Measurements from ENCODE around the gene FAM120B.
"Not testable (repeated sequence)": the region's sequence is repeated elsewhere in the genome, so short reads cannot be mapped to it uniquely, and the experiment has no call there.

The FAM120B gene

DNA sequence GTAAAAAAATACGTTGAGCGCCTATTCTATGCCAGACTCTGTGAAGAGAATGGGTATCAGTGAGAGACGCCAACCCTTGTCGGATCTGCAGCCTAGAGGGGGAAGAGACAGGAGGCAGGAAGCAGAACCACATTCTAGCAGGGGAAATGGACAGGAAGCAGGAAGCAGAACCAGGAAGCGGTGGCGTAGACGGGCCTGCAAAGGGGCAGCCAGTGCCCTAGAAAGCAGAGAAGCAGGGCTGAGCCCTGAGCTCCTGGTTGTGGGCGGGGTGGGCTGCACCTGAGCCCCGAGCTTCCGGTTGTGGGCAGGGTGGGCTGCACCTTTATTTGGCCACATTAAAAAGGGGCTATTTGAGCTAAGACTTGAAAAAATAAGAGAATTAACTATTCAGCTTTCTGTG lies 71.9 kb downstream of the FAM120B start:
- Histone ChIP-seq H3K9ac (no peak overlapping the region), H4K20me1 (peaks cover 0 to 17% (median 0%) of the 10 kb centered on the region in 11 experiments; a peak in 4 of 22 replicates), H3K4me3 (no peak overlapping the region), H3K27ac (peak overlapping the region in 2 of 11 experiments; percentile 17 to 46; a peak in 3 of 22 replicates), H3K4me2 (peak overlapping the region; percentile 19 to 76 (median 66)), H3K9me3 (replicated peaks in 1 of 11) (no peaks in the 10 kb centered on the region), H3K36me3 (peaks cover 0 to 16% (median 4%) of the 10 kb centered on the region in 11 experiments; a peak in 9 of 22 replicates), H3K4me1 (peaks cover 30 to 73% (median 43%) of the 10 kb centered on the region in 10 experiments), H3K27me3 (no peaks in the 10 kb centered on the region)
- no peak for TF ChIP-seq Cebpa-rat (IDR thresholded peaks at IDR 0.05)

DNA sequence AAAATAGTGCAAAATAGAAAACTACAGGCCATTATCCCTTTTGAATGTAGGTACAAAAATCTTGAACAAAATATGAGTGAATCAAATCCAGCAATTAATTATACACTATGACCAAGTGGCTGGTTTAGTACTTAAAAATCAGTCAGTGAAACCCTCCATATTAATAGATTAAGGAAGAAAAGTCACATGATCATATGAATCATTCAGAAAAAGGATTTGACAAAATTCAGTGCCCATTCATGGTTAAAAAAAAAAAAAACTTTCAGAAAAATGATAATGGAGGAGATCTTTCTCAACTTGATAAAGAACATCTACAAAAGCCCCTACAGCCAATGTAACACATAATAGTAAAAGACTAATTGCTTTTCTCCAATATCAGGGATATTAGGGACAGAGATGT lies 75.0 kb downstream of the FAM120B start:
- Histone ChIP-seq H3K9me3 (replicated peaks in 1 of 11) (no peaks in the 10 kb centered on the region), H3K36me3 (peaks cover 0 to 24% (median 13%) of the 10 kb centered on the region in 11 experiments; a peak in 11 of 22 replicates), H3K9ac (no peak overlapping the region), H4K20me1 (peaks cover 0 to 9% (median 0%) of the 10 kb centered on the region in 11 experiments; a peak in 5 of 22 replicates), H3K4me2 (peak overlapping the region in 4 of 11 experiments; percentile 20 to 75 (median 53); a peak in 7 of 22 replicates), H3K4me3 (no peak overlapping the region), H3K27ac (peak overlapping the region in 2 of 11 experiments; percentile 22 to 41; a peak in 2 of 22 replicates), H3K4me1 (peaks cover 20 to 54% (median 29%) of the 10 kb centered on the region in 10 experiments), H3K27me3 (no peaks in the 10 kb centered on the region)
- TF ChIP-seq Cebpa-rat (IDR thresholded peaks at IDR 0.05) = no peak

GRCh38 chr6:170383466-170384035 lies 77.0 kb downstream of the FAM120B start:
- peaks cover 9 to 39% (median 20%) of the 10 kb centered on the region in 11 experiments; a peak in 21 of 22 replicates for H3K36me3 ChIP-seq
- H3K27ac ChIP-seq = no peak overlapping the region
- no peaks in the 10 kb centered on the region for H3K27me3 ChIP-seq
- no peak for TF ChIP-seq Cebpa-rat (IDR thresholded peaks at IDR 0.05)
- no peaks in the 10 kb centered on the region for H3K9me3 ChIP-seq (replicated peaks in 1 of 11)
- peaks cover 4 to 39% (median 12%) of the 10 kb centered on the region in 10 experiments for H3K4me1 ChIP-seq
- H3K4me3 ChIP-seq = no peak overlapping the region
- peaks cover 0 to 9% (median 0%) of the 10 kb centered on the region in 11 experiments; a peak in 3 of 22 replicates for H4K20me1 ChIP-seq
- H3K9ac ChIP-seq = no peak overlapping the region
- H3K4me2 ChIP-seq = no peak overlapping the region

DNA sequence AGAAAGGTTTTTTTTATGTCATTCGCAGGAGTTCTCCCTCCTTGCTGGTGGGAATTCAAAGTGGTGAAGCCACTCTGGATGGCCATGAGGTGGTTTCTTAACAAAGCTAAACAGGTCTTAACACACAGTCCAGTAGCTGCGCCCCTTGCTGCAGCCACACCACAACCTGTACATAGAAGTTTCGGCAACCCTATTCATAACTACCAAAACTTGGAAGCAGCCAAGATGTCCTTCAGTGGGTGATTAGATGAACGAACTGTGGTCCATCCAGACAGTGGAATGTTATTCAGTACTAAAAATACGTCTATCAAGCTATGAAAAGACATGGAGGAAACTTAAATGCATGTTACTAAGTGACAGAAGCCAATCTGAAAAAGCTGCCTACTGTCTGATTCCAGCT lies 78.9 kb downstream of the FAM120B start:
- Histone ChIP-seq H3K4me2 (peak overlapping the region in 2 of 11 experiments; percentile 10 to 28; a peak in 2 of 22 replicates), H3K4me3 (no peak overlapping the region), H3K27me3 (no peaks in the 10 kb centered on the region), H3K9me3 (replicated peaks in 1 of 11) (no peaks in the 10 kb centered on the region), H3K4me1 (peaks cover 0 to 24% (median 8%) of the 10 kb centered on the region in 10 experiments; a peak in 11 of 20 replicates), H3K27ac (no peak overlapping the region), H4K20me1 (peaks cover 0 to 9% (median 0%) of the 10 kb centered on the region in 11 experiments; a peak in 4 of 22 replicates), H3K36me3 (peaks cover 26 to 58% (median 32%) of the 10 kb centered on the region in 11 experiments), H3K9ac (no peak overlapping the region)
- TF ChIP-seq Cebpa-rat (IDR thresholded peaks at IDR 0.05) = no peak

DNA sequence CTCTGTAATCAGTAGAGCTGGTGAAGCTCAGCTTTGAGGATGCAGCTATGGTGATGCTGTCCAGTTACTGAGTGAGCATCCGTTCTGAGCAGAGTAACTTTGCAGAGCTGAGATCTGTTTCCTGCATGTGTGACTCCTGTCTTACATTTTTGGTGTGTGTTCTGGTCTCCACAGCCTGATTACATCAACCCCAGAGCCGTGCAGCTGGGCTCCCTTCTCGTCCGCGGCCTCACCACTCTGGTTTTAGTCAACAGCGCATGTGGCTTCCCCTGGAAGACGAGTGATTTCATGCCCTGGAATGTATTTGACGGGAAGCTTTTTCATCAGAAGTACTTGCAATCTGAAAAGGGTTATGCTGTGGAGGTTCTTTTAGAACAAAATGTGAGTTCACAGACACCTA lies 81.6 kb downstream of the FAM120B start:
- TF ChIP-seq Cebpa-rat (IDR thresholded peaks at IDR 0.05) = no peak
- H3K4me3 ChIP-seq = no peak overlapping the region
- H3K36me3 ChIP-seq = peaks cover 44 to 84% (median 54%) of the 10 kb centered on the region in 11 experiments
- H3K4me1 ChIP-seq = peaks cover 0 to 11% (median 0%) of the 10 kb centered on the region in 10 experiments; a peak in 4 of 20 replicates
- no peak overlapping the region for H3K27ac ChIP-seq
- H3K9ac ChIP-seq = no peak overlapping the region
- H3K27me3 ChIP-seq = no peaks in the 10 kb centered on the region
- peaks cover 0 to 5% (median 0%) of the 10 kb centered on the region in 11 experiments; a peak in 4 of 22 replicates for H4K20me1 ChIP-seq
- no peaks in the 10 kb centered on the region for H3K9me3 ChIP-seq (replicated peaks in 1 of 11)
- H3K4me2 ChIP-seq = no peak overlapping the region

GRCh38 chr6:170393033-170393432 lies 86.5 kb downstream of the FAM120B start:
- H3K4me3 ChIP-seq = no peak overlapping the region
- no peaks in the 10 kb centered on the region for H3K27me3 ChIP-seq
- H3K9me3 ChIP-seq (replicated peaks in 1 of 11) = peaks cover 0 to 14% (median 8%) of the 10 kb centered on the region in 11 experiments; a peak in 11 of 22 replicates
- no peak for TF ChIP-seq Cebpa-rat (IDR thresholded peaks at IDR 0.05)
- peaks cover 86 to 100% (median 97%) of the 10 kb centered on the region in 11 experiments for H3K36me3 ChIP-seq
- no peak overlapping the region for H3K4me2 ChIP-seq
- H3K4me1 ChIP-seq = no peaks in the 10 kb centered on the region
- H3K27ac ChIP-seq = no peak overlapping the region
- H4K20me1 ChIP-seq = no peaks in the 10 kb centered on the region; a peak in 1 of 22 replicates
- H3K9ac ChIP-seq = no peak overlapping the region

- no peak overlapping the region for H3K4me3 ChIP-seq
- no peak overlapping the region for H3K9ac ChIP-seq
- no peak overlapping the region for H3K27ac ChIP-seq
- H3K4me2 ChIP-seq = no peak overlapping the region
- no peaks in the 10 kb centered on the region for H3K27me3 ChIP-seq
- peaks cover 84 to 99% (median 94%) of the 10 kb centered on the region in 11 experiments for H3K36me3 ChIP-seq
- TF ChIP-seq Cebpa-rat (IDR thresholded peaks at IDR 0.05) = no peak
- H3K9me3 ChIP-seq (replicated peaks in 1 of 11) = peaks cover 0 to 14% (median 8%) of the 10 kb centered on the region in 11 experiments; a peak in 11 of 22 replicates
- H3K4me1 ChIP-seq = no peaks in the 10 kb centered on the region
- H4K20me1 ChIP-seq = no peaks in the 10 kb centered on the region; a peak in 1 of 22 replicates
Observed at GRCh38 chr6:170393807-170394399, 87.3 kb downstream of the FAM120B start.

DNA sequence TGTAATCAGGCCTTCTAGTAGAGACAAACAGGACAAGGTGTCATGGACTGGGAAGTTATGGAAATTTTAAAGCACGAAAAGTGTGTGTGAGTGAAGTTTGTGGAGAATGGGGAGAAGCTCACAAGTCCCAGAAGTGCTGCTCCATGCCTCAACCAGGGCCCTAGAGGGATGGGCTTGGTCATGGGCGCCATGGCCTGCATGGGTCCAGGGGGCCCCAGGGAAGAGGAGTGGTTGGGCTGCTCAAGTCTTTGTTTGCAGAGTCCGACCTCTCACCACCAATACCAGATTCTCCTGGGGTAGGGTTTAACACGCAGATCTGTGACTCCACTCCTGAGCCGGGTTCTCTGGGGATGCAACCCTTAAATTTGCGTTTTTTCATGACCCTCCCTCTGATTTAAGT lies 88.4 kb downstream of the FAM120B start:
- H3K9me3 ChIP-seq (replicated peaks in 1 of 11) = peaks cover 0 to 14% (median 8%) of the 10 kb centered on the region in 11 experiments; a peak in 11 of 22 replicates
- H4K20me1 ChIP-seq = no peaks in the 10 kb centered on the region; a peak in 1 of 22 replicates
- no peaks in the 10 kb centered on the region for H3K4me1 ChIP-seq
- H3K9ac ChIP-seq = no peak overlapping the region
- H3K4me3 ChIP-seq = no peak overlapping the region
- no peak for TF ChIP-seq Cebpa-rat (IDR thresholded peaks at IDR 0.05)
- no peak overlapping the region for H3K4me2 ChIP-seq
- no peak overlapping the region for H3K27ac ChIP-seq
- H3K27me3 ChIP-seq = no peaks in the 10 kb centered on the region
- H3K36me3 ChIP-seq = peaks cover 74 to 98% (median 93%) of the 10 kb centered on the region in 11 experiments

DNA sequence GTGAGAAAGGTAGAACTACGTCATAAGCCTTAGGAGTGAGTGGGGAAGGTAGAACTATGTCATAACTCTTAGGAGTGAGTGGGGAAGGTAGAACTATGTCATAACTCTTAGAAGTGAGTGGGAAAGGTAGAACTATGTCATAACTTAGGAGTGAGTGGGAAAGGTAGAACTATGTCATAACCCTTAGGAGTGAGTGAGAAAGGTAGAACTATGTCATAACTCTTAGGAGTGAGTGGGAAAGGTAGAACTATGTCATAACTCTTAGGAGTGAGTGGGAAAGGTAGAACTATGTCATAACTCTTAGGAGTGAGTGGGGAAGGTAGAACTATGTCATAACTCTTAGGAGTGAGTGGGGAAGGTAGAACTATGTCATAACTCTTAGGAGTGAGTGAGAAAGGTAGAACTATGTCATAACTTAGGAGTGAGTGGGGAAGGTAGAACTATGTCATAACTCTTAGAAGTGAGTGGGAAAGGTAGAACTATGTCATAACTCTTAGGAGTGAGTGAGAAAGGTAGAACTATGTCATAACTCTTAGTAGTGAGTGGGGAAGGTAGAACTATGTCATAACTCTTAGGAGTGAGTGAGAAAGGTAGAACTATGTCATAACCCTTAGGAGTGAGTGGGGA lies 92.3 kb downstream of the FAM120B start:
- not testable (repeated sequence) for H3K9me3 ChIP-seq (replicated peaks in 1 of 11); H3K4me2 ChIP-seq; H3K4me3 ChIP-seq; H3K4me1 ChIP-seq; H3K27me3 ChIP-seq; H4K20me1 ChIP-seq; H3K9ac ChIP-seq; H3K27ac ChIP-seq
- 0 out of 22 replicates have a peak, but pooled peaks of 2 of the 11 experiments have one; percentile 12 to 15 for TF ChIP-seq Cebpa-rat (IDR thresholded peaks at IDR 0.05)
- H3K36me3 ChIP-seq = peaks cover 69 to 98% (median 93%) of the 10 kb centered on the region in 11 experiments

DNA sequence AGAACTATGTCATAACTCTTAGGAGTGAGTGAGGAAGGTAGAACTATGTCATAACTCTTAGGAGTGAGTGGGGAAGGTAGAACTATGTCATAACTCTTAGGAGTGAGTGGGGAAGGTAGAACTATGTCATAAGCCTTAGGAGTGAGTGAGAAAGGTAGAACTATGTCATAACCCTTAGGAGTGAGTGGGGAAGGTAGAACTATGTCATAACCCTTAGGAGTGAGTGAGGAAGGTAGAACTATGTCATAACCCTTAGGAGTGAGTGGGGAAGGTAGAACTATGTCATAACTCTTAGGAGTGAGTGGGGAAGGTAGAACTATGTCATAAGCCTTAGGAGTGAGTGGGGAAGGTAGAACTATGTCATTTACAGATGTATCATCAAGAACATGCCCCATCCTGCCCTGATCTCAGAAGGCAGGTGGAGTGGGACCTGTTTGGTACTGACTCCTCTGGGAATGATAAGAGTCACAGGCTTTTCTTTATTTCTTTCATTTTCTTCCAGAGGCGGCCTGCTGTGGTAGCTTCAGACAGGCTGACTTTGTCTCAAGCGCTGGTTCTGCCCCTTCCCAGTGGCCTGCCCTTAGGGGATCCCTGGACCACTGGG lies 93.5 kb downstream of the FAM120B start:
- not testable (repeated sequence) for H3K4me1 ChIP-seq; H3K4me3 ChIP-seq; H4K20me1 ChIP-seq; H3K4me2 ChIP-seq; H3K27ac ChIP-seq; H3K9me3 ChIP-seq (replicated peaks in 1 of 11); H3K9ac ChIP-seq; H3K27me3 ChIP-seq
- H3K36me3 ChIP-seq = peaks cover 70 to 98% (median 93%) of the 10 kb centered on the region in 11 experiments
